Suprapubic skin (tissue), 4 donors: ENCODE results near the gene ENPP1.

ENCODE experiments used
- POLR2A ChIP-seq, 2 donors: fragments of 450-650 bp; IDR thresholded peaks; one replicate each; pipeline ENCODE4 v1.6.1; 2017; ENCODE audit warnings: antibody characterized with exemption in 2 of 2, mild to moderate bottlenecking in 2 of 2, moderate library complexity in 2 of 2
- POLR2AphosphoS5 ChIP-seq, 3 donors: sonication (generic); formaldehyde crosslinking; IDR thresholded peaks; one replicate each; pipeline ENCODE4 v1.6.1; 2017; ENCODE audit warnings: antibody characterized with exemption in 3 of 3
- TF ChIP-seq, protein P1 (sequence below), 2 donors: fragments of 200-600 bp in 1 of 2; fragments of 450-650 bp in 1 of 2; sonication (generic) in 1 of 2; IDR thresholded peaks; one replicate each; pipeline ENCODE4 v1.5.1; 2016 to 2019; ENCODE audit warnings: antibody characterized with exemption in 2 of 2, mild to moderate bottlenecking in 1 of 2, moderate library complexity in 1 of 2

DNA sequence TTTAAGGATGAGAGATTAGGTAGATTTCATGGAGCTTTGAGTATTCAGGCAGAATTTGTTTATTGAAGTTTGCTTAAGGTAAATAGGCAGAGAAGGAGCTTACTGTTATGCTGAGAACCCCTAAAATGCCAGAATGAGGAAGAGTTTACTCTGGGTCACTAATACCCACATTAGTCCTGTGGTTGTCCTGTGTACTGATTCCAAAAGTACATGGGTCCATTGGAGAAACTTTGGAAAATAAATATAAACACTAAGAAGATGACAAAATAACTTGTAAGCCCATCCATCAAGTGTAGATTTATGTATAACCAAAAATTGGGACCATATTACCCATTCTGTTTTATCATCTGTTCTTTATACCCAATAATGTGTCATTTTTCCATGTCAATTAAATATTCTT is 31.6 kb downstream of the ENPP1 start:
- TF ChIP-seq POLR2AphosphoS5 (IDR thresholded peaks at IDR 0.05): no peak
- TF ChIP-seq, protein P1, sequence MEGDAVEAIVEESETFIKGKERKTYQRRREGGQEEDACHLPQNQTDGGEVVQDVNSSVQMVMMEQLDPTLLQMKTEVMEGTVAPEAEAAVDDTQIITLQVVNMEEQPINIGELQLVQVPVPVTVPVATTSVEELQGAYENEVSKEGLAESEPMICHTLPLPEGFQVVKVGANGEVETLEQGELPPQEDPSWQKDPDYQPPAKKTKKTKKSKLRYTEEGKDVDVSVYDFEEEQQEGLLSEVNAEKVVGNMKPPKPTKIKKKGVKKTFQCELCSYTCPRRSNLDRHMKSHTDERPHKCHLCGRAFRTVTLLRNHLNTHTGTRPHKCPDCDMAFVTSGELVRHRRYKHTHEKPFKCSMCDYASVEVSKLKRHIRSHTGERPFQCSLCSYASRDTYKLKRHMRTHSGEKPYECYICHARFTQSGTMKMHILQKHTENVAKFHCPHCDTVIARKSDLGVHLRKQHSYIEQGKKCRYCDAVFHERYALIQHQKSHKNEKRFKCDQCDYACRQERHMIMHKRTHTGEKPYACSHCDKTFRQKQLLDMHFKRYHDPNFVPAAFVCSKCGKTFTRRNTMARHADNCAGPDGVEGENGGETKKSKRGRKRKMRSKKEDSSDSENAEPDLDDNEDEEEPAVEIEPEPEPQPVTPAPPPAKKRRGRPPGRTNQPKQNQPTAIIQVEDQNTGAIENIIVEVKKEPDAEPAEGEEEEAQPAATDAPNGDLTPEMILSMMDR (IDR thresholded peaks at IDR 0.05): no peak
- no peak for TF ChIP-seq POLR2A (IDR thresholded peaks at IDR 0.05)
